ENCODE measurements around the gene CDC37. TPM values are rescaled to one million over a fixed set of nuclear protein-coding genes. Genes with fewer than 3 reads are reported as not detected.
"Not testable (repeated sequence)": the region's sequence is repeated elsewhere in the genome, so short reads cannot be mapped to it uniquely, and the experiment has no call there.

The CDC37 gene
- total RNA-seq, 1 experiment from 2014 or later, result 260 TPM

DNA sequence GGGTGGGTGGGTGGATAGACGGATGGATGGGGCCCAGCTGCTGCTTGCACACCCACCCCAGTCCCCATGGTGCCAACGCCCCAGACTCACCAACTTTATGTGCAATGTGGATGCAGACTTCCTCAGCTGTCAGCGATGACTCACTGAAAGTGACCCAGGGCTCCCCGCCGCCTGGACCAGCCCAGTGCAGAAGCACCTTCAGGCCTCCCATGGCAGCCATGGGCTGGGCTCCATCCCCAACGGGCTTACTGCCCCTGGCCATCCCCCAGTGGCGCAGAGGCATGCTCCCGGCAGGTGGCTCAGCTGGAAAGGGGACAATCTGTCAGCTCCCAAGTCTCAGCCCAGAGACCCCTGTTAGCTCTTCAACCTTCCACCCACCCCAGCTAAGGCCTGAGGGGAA, 25.2 kb downstream of the CDC37 start (continued):
- TF ChIP-seq ZBTB33 (IDR thresholded peaks at IDR 0.05; ENCODE audit: extremely low read depth, insufficient replicate concordance, low read length) (no peak), CEBPB (IDR thresholded peaks at IDR 0.05; ENCODE audit: low read depth) (no peak), EZH2 (IDR thresholded peaks at IDR 0.05) (no peak), TCF7L2 (IDR thresholded peaks at IDR 0.05; ENCODE audit: borderline replicate concordance, extremely low read depth, insufficient read depth, insufficient read length) (no peak), SRF (IDR thresholded peaks at IDR 0.05; ENCODE audit: low read depth) (no peak), CBX3 (IDR thresholded peaks at IDR 0.05; ENCODE audit: low read depth) (no peak)

GRCh38 chr19:10377140-10377640, 26.2 kb downstream of the CDC37 start:
- H3K79me2 ChIP-seq (ENCODE audit: insufficient read depth, low read length); H4K20me1 ChIP-seq (ENCODE audit: insufficient read depth); CTCF ChIA-PET; H3K27ac ChIP-seq (ENCODE audit: low read depth, low read length); POLR2A ChIA-PET; RAD21 ChIA-PET (ENCODE audit: low non-redundant PET in 1 of 2, low total read pairs in 2 of 2, uncharacterized antibody in 2 of 2, unreplicated experiment in 2 of 2); H3K9ac ChIP-seq (ENCODE audit: low read length); DNase-seq (ENCODE audit: low read depth, low spot score); intact Hi-C loops (cut with micrococcal nuclease); H2AFZ ChIP-seq (ENCODE audit: low read depth, low read length, poor library complexity, severe bottlenecking); BruUV-seq (replicated peaks); H3K4me2 ChIP-seq (ENCODE audit: low read length); ATAC-seq; H3K4me3 ChIP-seq (replicated peaks in 1 of 2; ENCODE audit: low read depth in 1 of 2, low read length in 2 of 2); H3K36me3 ChIP-seq (ENCODE audit: control insufficient read depth in 1 of 2, insufficient read depth in 2 of 2, low read length in 2 of 2); H3K9me2 ChIP-seq (ENCODE audit: insufficient read depth); H3K27me3 ChIP-seq (ENCODE audit: insufficient read depth, low read length); H3K9me3 ChIP-seq (ENCODE audit: control insufficient read depth in 1 of 2, insufficient read depth in 1 of 2, low read depth in 1 of 2, low read length in 2 of 2): not testable (repeated sequence)
- peaks cover 2 to 13% of the 10 kb centered on the region in 2 experiments; a peak in 3 of 4 replicates for H3K4me1 ChIP-seq (ENCODE audit: control insufficient read depth in 1 of 2, insufficient read depth in 2 of 2, low read length in 2 of 2)
